Measurements from ENCODE around the gene PLEKHN1.

GRCh38 chr1:997993-998744 is 31.9 kb downstream of the PLEKHN1 start:
- TF ChIP-seq CTCF (IDR thresholded peaks at IDR 0.05) = no peak
- TF ChIP-seq EP300 (IDR thresholded peaks at IDR 0.05) = no peak

Measured in tibial nerve (tissue), 4 donors.